Fibroblast of skin of left quadriceps (primary cell): ENCODE results near the gene MTMR12.

Experiments used
- DNase-seq, 2 experiments: peaks; one replicate each; pipeline ENCODE4 v3.0.0-alpha.2; 2013; ENCODE audit warnings: low read depth in 2 of 2

MTMR12 gene

DNA sequence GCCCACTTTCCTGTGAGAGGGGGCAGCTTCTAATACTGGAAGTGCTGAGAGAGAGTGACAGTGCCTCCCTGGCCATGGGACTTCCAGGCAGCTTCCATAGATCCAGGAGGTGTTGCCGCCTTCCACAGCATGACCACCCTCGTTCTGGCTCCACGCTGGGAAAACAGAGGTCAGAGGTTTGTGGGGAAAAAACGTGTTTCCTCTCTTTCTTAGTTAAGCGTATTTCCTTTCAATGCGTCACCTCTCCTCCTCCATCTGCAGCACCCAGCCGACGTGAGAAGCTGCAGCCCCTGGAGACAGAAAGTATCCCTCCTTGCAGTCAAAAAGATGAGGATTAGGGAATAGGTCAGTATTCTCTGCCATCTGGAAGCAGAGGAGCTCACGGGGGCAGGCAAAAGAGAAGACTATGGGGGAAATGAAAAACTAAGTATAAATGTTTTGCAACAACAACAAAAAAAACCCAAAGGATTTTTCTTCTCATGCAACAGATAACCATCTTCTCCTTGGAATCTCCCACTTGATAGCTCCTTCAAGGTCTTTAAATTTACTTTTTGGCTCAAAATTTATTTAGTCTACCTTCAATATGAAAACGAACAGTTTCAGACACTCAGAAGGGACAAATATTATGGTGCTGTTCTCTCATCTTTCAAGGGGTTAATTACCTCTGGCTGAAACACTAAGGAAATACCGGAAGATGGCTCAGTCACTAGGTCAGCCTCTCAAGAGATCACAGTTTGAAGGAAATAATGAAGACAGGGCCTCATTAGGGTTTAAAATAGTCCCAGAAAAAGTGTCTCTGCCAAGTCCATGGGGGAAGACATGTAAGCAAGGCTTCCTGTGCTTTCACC lies 38.0 kb downstream of the MTMR12 start:
- no peak for DNase-seq

DNA sequence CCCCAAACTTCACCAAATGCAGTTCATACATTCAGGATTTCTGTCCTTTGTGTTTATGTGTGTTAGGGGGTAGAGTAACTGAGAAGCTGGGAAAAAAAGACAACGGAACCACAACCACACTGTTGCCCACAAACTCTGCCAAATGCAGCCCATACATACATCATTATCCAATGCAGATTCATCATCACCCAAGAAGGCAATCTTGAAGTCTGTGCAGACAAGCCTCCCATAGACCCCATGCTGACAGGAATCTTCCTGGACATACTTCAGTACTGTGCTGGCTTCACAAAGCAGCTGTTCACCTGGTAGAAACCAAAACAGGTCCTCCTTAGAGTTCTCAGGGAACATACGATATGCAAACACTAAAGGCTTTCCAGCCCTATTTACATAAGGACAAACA lies 38.9 kb downstream of the MTMR12 start:
- DNase-seq: no peak

DNA sequence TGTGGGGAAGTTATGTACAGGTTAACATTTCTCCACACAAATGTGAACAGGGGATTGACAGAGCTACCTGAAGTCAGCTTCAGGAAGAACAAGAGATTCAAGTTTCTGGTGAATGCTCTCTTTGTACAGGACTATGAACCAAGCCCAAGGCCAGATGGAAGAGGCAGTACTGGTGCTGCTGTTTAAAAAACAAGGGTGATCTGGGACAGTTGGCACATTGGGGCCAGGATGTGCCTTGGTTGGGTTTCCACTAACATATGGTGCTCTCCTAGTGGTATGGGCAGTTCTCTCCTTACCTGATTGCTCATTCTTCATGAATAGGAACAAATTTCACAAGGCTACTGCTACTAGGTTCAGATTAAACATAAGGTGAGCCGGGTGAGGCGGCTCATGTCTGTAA lies 40.0 kb downstream of the MTMR12 start:
- no peak for DNase-seq

DNA sequence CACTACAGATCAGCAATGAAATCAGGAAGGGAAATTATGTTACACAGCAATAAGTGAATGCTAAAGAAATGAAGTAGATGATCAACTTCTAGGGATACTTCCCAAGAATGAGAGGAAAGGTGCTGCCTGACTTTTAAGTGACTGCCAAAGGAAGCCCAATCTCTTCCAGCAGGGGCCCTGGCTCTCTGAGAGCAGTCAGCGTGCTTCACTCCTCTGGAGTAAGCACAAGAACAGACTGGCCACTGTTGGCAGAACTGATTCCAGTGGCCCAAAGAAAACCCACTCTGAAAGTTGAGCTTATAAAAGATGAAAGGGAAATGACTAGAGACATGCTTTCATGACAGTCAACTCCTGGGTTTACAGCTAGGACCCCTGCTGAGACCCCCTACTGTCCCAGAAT lies 41.8 kb downstream of the MTMR12 start:
- no peak for DNase-seq

DNA sequence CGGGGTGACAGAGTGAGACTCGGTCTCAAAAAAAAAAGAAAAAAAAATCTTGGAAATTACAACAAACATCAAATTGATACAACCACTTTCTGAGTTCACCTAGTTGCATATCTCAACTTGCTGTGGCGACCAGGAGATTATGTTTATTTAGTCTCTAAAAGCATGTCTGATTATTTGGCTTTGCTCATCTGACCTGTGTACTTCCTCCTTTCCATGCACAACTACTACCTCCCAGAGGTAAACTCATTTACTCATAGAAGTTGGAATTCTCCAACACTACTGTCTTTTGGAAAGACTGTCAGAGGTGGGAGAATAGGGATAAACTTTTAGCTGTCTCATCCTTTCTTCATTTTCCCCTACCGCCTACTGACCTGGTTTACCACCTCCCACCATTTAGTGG lies 42.6 kb downstream of the MTMR12 start:
- no peak for DNase-seq

DNA sequence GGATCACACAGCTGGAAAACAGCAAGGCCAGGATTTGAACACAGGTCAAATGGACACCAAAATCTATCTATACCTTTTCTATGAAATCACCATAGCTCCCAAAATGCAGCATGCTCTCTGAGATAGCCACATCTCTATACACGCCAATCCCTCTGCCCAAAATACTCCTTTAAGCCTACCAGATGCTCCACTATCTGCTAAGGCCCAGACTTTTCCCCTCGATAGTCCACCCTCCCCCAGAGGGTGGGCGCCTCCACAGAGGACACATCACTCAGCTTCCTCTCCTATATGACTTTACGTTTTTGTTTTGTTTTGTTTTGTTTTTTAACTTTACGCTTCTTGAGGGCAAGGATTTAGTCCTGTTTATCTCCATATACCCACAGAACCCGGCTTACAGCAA lies 46.8 kb downstream of the MTMR12 start:
- DNase-seq: no peak

DNA sequence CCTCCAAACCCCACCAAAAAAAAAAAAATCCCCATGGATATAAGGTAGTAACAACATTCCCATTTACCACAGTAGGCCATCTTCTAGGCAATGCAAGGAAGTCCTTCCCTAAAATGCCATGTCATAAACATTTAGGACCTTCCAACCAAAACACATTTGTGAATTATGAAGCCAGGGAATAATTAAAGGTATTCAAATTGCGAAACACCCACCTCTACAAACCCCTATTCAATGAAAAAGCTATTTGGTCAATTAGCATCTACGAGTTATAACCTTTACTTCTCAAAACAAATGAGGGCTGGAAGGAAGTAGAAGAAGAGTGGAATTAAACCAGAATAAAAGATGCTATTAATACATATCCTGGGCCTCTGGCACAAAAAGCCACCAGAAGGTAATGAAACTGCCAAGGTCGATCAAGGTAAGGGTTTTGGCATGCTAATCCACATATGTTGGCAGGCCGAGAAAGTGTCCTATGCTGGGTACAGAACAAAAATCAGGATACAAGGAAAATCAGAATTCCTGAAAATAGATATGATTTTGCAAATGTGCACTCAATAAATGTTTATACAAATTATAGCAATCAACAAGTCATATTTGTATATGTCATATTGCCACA lies 47.7 kb downstream of the MTMR12 start:
- DNase-seq: no peak

DNA sequence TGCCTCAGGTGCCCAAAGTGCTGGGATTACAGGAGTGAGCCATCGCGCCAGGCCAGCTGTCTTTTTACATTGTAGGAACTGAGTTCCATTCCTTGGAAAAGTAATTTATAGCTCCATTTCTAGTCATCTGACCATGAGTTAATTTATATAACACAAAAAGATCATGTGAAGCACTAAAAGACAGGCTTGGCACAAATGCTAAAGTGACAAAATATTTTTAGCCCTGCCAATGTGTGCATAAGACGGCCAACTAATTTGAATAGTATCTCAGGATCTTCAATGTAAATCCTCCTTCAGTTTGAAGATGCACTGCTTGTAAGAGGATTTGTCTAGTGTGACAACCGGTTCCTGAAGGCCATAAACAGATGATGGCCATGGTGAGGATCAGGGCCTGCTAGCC lies 49.1 kb downstream of the MTMR12 start:
- no peak for DNase-seq

DNA sequence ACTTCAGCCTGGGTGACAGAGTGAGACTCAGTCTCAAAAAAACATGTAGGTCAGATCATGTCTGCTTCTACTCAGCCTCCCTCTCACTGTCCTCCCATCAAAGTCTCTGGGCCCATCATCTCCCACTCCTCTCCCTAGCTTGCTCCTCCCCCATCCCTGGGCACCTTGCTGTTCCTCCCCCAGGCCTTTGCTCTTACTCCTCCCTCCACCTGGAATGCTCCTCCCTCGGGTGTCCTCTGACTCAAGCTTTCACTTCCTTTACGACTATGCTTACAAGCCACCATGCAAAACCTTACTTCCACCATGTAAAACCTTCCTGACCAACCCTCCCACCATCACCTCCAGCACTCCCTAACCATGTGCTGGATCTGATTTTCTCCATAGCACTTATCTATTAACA lies 51.5 kb downstream of the MTMR12 start:
- no peak for DNase-seq

DNA sequence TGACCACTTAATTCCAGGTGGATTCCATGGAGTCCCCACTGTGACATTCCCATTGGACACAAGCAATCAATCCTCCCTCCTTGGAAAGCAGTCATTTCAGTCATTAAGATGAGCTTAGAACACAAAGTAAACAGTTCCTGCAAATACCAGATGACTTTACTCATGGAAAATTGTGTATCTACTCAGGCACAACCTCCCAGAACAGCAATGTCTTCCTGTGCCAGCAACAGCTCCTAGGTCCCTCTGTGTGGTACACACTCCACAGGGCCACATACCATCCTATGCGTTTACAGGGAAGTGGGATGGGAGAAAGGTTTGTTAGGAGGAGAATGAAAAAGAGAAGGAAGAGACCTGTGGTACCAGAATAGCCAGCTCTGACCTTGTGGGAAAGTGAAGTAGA lies 53.7 kb downstream of the MTMR12 start:
- DNase-seq: no peak

DNA sequence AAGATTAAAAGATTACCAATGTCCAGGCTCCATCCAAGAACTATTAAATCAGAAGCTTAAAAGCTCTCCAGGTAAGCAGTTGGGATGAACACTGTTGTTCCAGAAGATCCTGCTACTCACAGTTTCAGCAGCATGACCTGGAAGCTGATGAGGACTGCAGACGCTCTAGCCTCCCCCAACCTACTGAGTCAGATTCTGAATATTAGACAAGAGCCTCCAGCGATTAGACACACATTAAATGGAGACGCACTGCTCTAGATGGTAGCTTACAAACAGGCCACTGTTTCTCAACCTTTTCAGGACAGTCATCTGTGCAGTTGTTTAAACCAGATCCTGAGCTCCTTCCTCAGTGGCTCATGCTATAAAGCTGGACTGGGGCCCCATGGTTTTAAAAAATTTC lies 54.3 kb downstream of the MTMR12 start:
- DNase-seq: no peak

DNA sequence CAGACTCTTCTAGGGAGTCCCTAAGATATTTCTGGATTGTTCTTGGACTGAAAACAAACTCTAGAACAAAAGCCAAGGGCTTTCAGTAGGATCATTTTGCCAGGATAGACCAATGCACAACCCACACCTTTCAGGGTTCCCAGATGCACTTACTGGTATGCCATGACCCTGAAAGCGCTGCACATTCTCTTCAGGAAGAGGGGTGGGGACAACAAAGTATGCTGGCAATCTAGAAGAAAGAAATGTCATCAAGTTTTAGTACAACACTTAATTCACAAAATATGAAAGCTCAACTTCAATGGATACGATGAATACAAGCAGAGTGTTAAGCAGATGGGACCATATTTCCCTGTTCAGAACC lies 57.2 kb downstream of the MTMR12 start:
- no peak for DNase-seq

DNA sequence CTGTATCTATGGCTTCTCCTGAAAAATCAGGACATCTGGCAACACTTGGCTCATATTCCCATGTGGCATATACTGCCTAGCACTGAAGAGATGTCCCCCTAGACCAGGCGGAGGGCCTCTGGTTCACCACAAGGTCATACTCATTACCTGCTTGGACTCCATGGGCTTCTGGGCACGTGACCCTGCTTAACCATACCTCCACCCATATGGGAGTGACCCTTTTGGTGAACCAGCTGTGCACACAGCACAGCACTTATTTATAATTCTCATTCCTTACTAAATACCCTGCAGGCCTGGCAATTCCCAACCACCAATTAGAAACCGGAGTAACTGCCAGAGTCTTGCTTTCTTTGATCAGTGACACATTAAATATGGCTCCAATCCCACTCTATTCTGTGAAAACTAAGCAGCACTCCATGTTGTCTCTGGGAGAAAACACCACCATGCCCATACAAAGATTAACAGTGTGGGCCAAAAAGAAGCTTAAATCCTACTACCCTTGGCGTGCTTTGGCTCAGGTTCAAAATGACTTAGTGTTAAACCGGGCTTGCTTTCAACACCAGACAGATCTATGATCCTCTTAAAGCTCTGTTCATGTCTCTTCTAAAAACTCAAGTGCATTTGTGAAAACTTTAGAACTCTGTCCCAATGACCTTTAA lies 57.7 kb downstream of the MTMR12 start:
- peak; percentile 45 to 57 for DNase-seq

DNA sequence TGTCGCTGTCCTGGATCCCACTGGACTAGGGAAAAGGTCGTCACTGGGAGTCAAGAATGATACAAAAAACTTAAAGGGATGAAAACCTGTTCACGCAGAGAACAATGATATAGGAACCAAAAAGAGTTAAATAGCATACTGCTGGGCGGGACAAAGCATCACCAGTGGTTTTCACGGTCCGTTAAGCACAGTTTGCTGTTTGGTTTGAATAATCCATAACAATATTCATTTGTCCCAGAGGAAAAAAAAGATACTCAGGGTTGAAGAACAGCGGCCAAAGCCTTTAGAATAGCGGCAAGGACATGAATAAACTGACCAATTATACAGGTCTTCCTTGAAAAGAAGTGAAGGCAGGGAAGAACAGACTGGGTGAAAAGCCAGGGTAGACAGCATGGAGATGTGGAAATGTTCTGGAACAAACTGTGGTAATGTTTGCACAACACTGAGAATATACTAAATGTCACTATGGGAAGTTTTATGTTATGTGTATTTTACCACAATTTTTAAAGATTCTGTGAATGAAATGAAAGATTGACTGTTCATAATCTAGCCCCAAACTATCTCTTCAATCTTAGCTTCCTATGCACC lies 60.8 kb downstream of the MTMR12 start:
- DNase-seq: no peak

DNA sequence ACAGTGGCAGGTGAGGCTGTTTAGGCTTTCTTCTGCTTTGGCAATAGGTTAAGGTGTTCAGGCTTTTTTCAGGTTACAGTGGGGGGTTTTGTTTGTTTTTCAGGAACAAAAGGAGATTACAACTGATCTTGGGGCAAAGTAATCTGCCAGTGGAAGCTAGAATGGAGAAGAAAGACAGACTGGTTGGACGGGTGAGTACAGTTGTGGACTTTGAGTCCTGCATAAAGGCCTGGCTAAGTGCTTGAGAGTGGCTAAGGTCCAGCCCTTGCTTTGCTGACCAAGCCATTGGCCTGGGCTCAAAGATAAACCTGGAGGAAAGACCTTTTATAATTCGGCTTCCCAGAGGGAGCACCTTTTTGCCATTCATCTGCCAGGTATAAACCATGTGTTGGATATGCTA lies 63.1 kb downstream of the MTMR12 start:
- no peak for DNase-seq

DNA sequence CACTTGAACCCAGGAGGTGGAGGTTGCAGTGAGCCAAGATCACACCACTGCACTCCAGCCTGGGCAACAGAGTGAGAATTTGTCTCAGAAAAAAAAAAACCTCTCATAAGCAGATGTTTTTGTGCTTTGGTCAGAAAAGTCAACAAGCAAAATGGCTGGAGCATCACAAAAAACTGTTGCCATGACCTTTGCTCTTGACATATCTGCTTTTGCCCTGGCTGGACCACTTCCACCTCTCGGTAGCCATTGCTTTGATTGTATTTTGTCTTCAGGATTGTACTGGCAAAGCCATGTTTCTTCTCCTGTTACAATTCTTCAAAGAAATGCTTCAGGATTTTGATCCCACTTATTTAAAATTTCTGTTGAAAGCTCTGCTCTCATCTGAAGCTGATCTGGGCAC lies 67.0 kb downstream of the MTMR12 start:
- DNase-seq: no peak

DNA sequence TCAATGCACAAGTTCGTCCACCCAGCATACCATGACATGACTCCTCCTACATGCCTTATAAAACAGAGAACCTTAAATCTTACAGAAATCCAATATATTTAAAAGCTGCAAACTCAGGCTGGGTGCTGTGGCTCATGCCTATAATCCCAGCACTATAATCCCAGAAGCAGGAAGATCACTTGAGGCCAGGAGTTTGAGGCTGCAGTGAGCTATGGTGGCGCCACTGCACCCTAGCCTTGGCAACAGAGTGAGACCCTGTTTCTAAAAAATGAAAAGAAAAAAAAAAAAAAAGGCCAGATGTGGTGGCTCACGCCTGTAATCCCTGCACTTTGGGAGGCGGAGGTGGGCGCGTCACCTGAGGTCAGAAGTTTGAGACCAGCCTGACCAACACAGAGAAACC lies 68.7 kb downstream of the MTMR12 start:
- no peak for DNase-seq

DNA sequence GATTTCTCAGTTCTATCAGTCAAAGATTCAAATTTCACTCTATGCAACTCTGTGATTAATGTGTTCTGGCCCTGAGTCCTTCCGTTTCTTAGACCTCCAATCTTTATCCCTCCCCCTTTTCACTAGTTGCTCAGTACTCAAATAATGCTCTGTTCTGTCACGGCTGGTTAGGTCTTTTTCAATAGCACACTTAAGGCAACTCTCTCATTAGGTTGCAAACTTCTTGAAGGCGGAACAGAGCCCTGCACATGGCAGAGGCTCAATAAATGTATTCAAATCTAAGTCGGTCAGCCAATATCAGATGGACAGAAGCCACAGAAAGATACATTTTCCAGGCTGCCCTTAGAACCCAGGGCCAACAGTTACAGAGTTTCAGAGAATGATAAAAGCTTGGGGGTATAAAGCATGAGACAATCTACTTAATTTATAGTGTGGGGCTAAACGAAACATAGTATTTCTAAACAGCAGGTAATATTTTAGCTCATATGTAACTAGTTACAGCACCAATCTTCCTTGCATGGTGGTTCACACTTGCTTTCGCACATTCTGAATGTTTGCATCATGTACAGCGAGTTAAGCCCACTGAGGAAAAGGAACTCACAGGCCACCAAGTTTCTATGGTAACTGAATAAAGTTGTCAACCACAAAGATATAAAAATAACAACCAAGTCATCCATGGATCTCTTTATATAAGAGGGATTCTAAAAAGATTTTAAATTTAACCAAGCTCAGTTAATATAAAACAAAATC lies 71.5 kb downstream of the MTMR12 start:
- no peak for DNase-seq

DNA sequence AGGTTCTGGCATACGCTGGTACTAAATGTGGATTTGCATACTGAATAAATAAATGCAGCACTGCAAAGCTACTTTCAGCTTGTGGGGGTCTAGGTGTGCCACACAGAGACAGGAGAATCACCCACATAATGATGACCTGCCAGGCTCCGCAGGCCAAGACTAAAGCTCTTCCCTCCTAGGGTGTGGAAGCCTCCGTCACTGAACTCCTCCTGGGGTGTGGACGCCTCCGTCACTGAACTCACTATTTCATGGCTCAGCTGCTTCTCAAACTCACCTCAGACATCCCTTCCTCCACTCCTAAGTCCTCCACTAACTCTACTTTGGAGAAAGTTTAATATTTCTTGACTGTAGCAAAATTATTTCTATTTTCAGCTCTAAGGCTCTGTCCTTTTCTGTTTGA lies 73.4 kb downstream of the MTMR12 start:
- no peak for DNase-seq

DNA sequence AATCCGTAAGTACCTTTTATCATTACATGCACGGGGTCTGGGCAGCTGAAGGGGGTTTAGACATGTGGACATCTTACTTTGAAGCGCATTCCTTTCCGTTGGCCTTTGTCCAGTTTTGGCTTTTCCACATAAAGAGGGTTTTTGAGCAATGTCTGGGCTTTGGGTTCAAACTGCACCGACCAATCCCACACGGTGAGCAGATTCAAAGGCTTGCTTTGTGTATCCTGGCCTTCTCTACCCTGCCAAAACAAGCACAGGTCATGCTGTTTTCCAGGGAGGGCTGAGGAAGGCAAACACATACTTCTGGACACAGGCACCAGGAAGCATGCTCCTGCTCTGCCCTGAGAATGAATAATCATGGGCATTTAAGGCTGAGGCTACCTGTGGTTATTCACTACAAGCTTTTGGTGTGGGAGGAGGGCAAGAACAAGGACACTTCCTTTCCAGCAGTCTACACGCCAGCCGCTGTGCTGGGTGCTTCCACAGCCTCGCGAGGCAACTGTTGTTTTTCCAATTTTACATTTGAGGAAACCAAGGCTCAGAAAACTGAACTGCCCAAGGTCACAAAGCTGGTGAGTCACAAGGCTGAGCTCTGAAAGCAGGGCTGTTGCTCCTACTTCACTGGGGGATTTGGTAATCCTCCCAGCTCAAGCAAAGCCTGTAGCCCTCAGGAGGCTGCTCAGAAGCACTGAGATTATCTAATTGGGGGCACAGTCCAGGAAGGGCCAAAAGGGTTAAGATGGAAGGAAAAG lies 78.9 kb downstream of the MTMR12 start:
- no peak for DNase-seq

DNA sequence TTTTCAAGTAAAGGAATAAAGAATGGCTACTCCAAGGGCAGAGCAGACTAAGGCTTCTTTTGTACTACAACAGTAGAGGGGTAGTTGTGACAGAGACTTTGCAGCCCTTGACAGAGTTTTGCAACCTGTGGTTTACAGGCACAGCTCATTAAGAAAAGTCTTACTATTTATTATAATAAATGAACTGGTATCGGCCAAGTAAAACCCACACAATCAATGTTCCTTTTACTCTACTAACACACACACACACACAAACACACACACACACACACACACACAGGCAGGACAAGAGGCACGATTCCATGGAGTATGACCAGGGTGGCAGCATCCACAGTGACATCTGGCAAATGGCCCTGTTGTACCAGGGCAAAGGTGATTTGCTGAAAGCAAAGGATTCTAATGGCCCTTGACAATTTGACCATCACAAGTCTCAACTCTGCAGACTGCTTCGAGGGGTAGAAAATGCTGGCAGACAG lies 79.5 kb downstream of the MTMR12 start:
- DNase-seq: no peak
